ENCODE results near the gene CNTRL. TPM values are rescaled to one million over a fixed set of nuclear protein-coding genes. Genes with fewer than 3 reads are reported as not detected.

Gene CNTRL
- total RNA-seq, 1 experiment from 2014 or later = 11.2 TPM

- CTCF ChIA-PET = no interaction called here
- Mint-ChIP-seq H3K9me3 (ENCODE audit: low read depth, unreplicated experiment) (no peaks in the 10 kb centered on the region), H3K4me3 (ENCODE audit: low read depth, unreplicated experiment) (no peak overlapping the region), H3K4me1 (ENCODE audit: low read depth, unreplicated experiment) (peaks cover 7% of the 10 kb centered on the region), H3K36me3 (ENCODE audit: insufficient read depth, unreplicated experiment) (peaks cover 26% of the 10 kb centered on the region), H3K27ac (ENCODE audit: unreplicated experiment) (no peak overlapping the region), H3K27me3 (ENCODE audit: unreplicated experiment) (no peaks in the 10 kb centered on the region)
- intact Hi-C loops (cut with micrococcal nuclease; ENCODE audit: unreplicated experiment) = no loop called here
- TF ChIP-seq, protein P1, sequence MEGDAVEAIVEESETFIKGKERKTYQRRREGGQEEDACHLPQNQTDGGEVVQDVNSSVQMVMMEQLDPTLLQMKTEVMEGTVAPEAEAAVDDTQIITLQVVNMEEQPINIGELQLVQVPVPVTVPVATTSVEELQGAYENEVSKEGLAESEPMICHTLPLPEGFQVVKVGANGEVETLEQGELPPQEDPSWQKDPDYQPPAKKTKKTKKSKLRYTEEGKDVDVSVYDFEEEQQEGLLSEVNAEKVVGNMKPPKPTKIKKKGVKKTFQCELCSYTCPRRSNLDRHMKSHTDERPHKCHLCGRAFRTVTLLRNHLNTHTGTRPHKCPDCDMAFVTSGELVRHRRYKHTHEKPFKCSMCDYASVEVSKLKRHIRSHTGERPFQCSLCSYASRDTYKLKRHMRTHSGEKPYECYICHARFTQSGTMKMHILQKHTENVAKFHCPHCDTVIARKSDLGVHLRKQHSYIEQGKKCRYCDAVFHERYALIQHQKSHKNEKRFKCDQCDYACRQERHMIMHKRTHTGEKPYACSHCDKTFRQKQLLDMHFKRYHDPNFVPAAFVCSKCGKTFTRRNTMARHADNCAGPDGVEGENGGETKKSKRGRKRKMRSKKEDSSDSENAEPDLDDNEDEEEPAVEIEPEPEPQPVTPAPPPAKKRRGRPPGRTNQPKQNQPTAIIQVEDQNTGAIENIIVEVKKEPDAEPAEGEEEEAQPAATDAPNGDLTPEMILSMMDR (IDR thresholded peaks at IDR 0.05; ENCODE audit: unreplicated experiment) = no peak
- no peak for DNase-seq
- no TSS peak for BruUV-seq (replicated peaks)
Measured at GRCh38 chr9:121204121-121204520, 129.4 kb downstream of the CNTRL start.

- no peaks in the 10 kb centered on the region for H3K9me3 Mint-ChIP-seq (ENCODE audit: low read depth, unreplicated experiment)
- intact Hi-C loops (cut with micrococcal nuclease; ENCODE audit: unreplicated experiment) = no loop called here
- CTCF ChIA-PET = no interaction called here
- no peak for DNase-seq
- peaks cover 24% of the 10 kb centered on the region for H3K36me3 Mint-ChIP-seq (ENCODE audit: insufficient read depth, unreplicated experiment)
- TF ChIP-seq, protein P1 (IDR thresholded peaks at IDR 0.05; ENCODE audit: unreplicated experiment) = no peak
- H3K4me3 Mint-ChIP-seq (ENCODE audit: low read depth, unreplicated experiment) = no peak overlapping the region
- BruUV-seq (replicated peaks) = no TSS peak
- H3K27ac Mint-ChIP-seq (ENCODE audit: unreplicated experiment) = no peak overlapping the region
- peaks cover 5% of the 10 kb centered on the region for H3K4me1 Mint-ChIP-seq (ENCODE audit: low read depth, unreplicated experiment)
- no peaks in the 10 kb centered on the region for H3K27me3 Mint-ChIP-seq (ENCODE audit: unreplicated experiment)
Measured at GRCh38 chr9:121204611-121205010, 129.9 kb downstream of the CNTRL start.

GRCh38 chr9:121206516-121207370 lies 132.0 kb downstream of the CNTRL start:
- Mint-ChIP-seq H3K36me3 (ENCODE audit: insufficient read depth, unreplicated experiment) (peaks cover 6% of the 10 kb centered on the region), H3K4me1 (ENCODE audit: low read depth, unreplicated experiment) (no peaks in the 10 kb centered on the region), H3K27me3 (ENCODE audit: unreplicated experiment) (no peaks in the 10 kb centered on the region), H3K4me3 (ENCODE audit: low read depth, unreplicated experiment) (no peak overlapping the region), H3K9me3 (ENCODE audit: low read depth, unreplicated experiment) (no peaks in the 10 kb centered on the region), H3K27ac (ENCODE audit: unreplicated experiment) (no peak overlapping the region)
- DNase-seq = no peak
- BruUV-seq (replicated peaks) = no TSS peak
- intact Hi-C loops (cut with micrococcal nuclease; ENCODE audit: unreplicated experiment) = no loop called here
- TF ChIP-seq, protein P1 (IDR thresholded peaks at IDR 0.05; ENCODE audit: unreplicated experiment) = no peak
- CTCF ChIA-PET = interaction anchor here (0.7 kb wide), 1 partner anchor 253 kb away, joined by 3 read pairs; no protein-coding TSS in a partner anchor

- CTCF ChIA-PET = no interaction called here
- TF ChIP-seq, protein P1 (IDR thresholded peaks at IDR 0.05; ENCODE audit: unreplicated experiment) = no peak
- no TSS peak for BruUV-seq (replicated peaks)
Measured at GRCh38 chr9:121207371-121207940, 132.7 kb downstream of the CNTRL start.

More at GRCh38 chr9:121207371-121207940, 132.7 kb downstream of the CNTRL start:
- Mint-ChIP-seq H3K4me1 (ENCODE audit: low read depth, unreplicated experiment) (no peaks in the 10 kb centered on the region), H3K4me3 (ENCODE audit: low read depth, unreplicated experiment) (no peak overlapping the region), H3K27ac (ENCODE audit: unreplicated experiment) (no peak overlapping the region), H3K27me3 (ENCODE audit: unreplicated experiment) (no peaks in the 10 kb centered on the region), H3K36me3 (ENCODE audit: insufficient read depth, unreplicated experiment) (no peaks in the 10 kb centered on the region), H3K9me3 (ENCODE audit: low read depth, unreplicated experiment) (no peaks in the 10 kb centered on the region)
- no peak for DNase-seq
- intact Hi-C loops (cut with micrococcal nuclease; ENCODE audit: unreplicated experiment) = no loop called here

Data from Calu3 (cell line).